ENCODE results near the gene PRR3. TPM values are rescaled to one million over a fixed set of nuclear protein-coding genes. Genes with fewer than 3 reads are reported as not detected.

The PRR3 gene
- total RNA-seq, 1 donor from 2014 or later = 5.9 TPM

DNA sequence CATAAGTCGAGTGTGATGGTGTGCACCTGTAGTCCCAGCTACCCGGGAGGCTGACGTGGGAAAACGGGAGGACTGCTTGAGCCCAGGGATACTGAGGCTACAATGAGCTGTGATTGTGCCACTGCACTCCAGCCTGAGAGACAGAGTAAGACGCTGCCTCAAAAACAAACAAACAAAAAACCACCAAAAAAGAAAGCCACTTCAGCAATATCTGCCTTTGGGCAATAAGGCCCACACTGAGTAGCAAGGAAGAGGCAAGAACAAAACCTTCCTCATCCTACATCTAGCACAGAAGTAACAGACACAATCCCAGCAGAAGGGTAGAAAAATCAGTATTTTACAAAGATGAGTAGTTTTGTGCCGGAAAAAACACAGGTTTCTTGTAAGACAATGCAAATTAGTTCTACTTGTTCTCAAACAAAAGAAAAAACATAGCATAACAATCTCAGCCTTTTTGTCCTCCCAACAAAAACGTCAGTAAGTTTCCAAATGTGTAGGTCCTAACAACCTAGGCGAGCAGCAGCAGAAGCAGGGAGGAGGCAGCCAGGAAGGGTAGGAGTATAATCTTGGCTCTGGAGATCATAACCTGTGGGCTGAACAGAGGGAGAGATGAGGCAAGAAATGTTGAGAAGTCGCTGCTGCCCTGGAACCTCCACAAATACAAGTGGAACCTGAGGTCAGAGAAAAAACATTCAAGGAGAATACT, 54.2 kb downstream of the PRR3 start:
- Histone ChIP-seq H3K27ac (no peak overlapping the region), H3K27me3 (no peaks in the 10 kb centered on the region), H3K4me3 (no peak overlapping the region), H3K4me1 (peaks cover 59% of the 10 kb centered on the region), H3K36me3 (peaks cover 4 to 34% of the 10 kb centered on the region in 2 donors), H3K9me3 (no peaks in the 10 kb centered on the region)
- intact Hi-C loops (cut with DNase I) = loop anchor here (10.0 kb wide), 1 partner anchor 73 kb away; the partner anchor contains the start of gene PPP1R18
- no peak for DNase-seq (ENCODE audit: extremely low spot score in 2 of 2)
- TF ChIP-seq POLR2A (IDR thresholded peaks at IDR 0.05) (no peak), POLR2AphosphoS5 (IDR thresholded peaks at IDR 0.05; ENCODE audit: insufficient read depth in 1 of 2, low read depth in 1 of 2) (no peak)
- TF ChIP-seq, protein P1, sequence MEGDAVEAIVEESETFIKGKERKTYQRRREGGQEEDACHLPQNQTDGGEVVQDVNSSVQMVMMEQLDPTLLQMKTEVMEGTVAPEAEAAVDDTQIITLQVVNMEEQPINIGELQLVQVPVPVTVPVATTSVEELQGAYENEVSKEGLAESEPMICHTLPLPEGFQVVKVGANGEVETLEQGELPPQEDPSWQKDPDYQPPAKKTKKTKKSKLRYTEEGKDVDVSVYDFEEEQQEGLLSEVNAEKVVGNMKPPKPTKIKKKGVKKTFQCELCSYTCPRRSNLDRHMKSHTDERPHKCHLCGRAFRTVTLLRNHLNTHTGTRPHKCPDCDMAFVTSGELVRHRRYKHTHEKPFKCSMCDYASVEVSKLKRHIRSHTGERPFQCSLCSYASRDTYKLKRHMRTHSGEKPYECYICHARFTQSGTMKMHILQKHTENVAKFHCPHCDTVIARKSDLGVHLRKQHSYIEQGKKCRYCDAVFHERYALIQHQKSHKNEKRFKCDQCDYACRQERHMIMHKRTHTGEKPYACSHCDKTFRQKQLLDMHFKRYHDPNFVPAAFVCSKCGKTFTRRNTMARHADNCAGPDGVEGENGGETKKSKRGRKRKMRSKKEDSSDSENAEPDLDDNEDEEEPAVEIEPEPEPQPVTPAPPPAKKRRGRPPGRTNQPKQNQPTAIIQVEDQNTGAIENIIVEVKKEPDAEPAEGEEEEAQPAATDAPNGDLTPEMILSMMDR (IDR thresholded peaks at IDR 0.05) = no peak

DNA sequence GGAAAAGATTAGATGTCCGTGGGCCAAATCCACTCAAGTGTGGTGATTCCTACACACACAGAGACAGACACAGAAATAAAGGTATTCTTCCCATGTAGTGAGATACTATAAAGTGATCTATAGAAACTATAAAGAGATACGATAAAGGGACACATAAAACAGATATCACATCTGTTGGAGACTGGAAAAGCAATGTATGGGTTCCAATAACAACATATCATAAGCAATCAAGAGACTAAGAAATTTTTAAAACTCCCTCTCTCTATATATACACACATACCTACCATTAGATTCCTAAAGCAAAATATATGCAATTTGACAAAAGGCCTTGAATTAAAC, 54.7 kb downstream of the PRR3 start:
- Histone ChIP-seq H3K9me3 (no peaks in the 10 kb centered on the region), H3K27me3 (no peaks in the 10 kb centered on the region), H3K36me3 (peaks cover 0 to 34% of the 10 kb centered on the region in 2 donors), H3K27ac (no peak overlapping the region), H3K4me1 (peaks cover 59% of the 10 kb centered on the region), H3K4me3 (no peak overlapping the region)
- TF ChIP-seq POLR2AphosphoS5 (IDR thresholded peaks at IDR 0.05; ENCODE audit: insufficient read depth in 1 of 2, low read depth in 1 of 2) = no peak
- TF ChIP-seq, protein P1 (IDR thresholded peaks at IDR 0.05) = no peak
- TF ChIP-seq POLR2A (IDR thresholded peaks at IDR 0.05) = no peak
- no peak for DNase-seq (ENCODE audit: extremely low spot score in 2 of 2)
- intact Hi-C loops (cut with DNase I) = loop anchor here (10.0 kb wide), 1 partner anchor 73 kb away; the partner anchor contains the start of gene PPP1R18

DNA sequence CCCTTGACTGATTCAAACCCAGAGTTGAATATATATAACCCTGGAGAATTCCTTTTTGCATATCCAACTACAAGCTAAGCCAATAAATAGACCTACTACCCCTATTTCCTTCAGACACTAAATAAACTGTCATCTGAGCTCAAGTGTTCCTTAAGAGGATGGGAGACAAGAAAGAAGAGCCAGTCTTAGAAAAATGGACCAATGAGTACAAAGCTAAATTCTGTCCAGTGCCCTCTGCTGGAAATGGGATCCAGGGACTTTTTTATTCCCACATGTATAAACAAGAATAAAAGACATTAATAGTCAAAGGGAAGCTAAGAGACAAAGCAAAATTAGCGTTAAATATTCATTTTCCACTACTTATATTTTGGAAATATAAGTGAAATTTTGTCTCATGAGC, 55.1 kb downstream of the PRR3 start:
- TF ChIP-seq POLR2AphosphoS5 (IDR thresholded peaks at IDR 0.05; ENCODE audit: insufficient read depth in 1 of 2, low read depth in 1 of 2) (no peak), POLR2A (IDR thresholded peaks at IDR 0.05) (no peak)
- TF ChIP-seq, protein P1 (IDR thresholded peaks at IDR 0.05) = no peak
- Histone ChIP-seq H3K4me1 (peaks cover 59% of the 10 kb centered on the region), H3K27me3 (no peaks in the 10 kb centered on the region), H3K9me3 (no peaks in the 10 kb centered on the region), H3K27ac (peak overlapping the region; percentile 99), H3K36me3 (peaks cover 0 to 30% of the 10 kb centered on the region in 2 donors), H3K4me3 (no peak overlapping the region)
- no peak for DNase-seq (ENCODE audit: extremely low spot score in 2 of 2)
- intact Hi-C loops (cut with DNase I) = loop anchor here (10.0 kb wide), 1 partner anchor 73 kb away; the partner anchor contains the start of gene PPP1R18

DNA sequence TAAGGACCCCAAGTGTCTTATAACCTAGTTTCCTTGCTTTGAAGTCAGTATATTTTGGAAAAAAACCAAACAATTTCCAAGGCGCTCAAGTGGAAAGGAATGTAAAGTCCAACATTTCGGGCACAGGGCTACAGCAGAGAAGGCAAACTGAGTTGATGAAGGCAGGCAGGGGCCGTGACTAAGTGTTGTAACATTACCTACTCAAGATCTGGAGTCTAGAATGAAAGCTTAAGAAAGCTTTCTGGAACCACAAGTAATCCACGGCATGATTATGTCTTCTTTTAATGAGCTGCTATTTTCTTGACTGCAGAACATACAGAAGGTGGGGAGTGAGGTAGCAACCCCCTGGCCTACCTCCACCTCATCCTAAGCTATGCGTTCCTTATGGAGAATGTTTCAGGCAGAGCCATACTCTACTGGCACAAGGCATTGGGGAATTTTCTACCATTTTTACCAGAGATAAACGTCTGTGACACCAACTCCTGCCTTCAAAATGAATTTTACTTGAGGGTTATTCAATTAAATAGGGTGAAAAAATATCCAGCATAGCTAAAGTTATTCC, 55.7 kb downstream of the PRR3 start:
- TF ChIP-seq POLR2A (IDR thresholded peaks at IDR 0.05) (no peak), POLR2AphosphoS5 (IDR thresholded peaks at IDR 0.05; ENCODE audit: insufficient read depth in 1 of 2, low read depth in 1 of 2) (no peak)
- TF ChIP-seq, protein P1 (IDR thresholded peaks at IDR 0.05) = no peak
- H3K9me3 ChIP-seq = no peaks in the 10 kb centered on the region
- H3K27ac ChIP-seq = peak overlapping the region; percentile 99
- H3K4me3 ChIP-seq = no peak overlapping the region
- peaks cover 0 to 25% of the 10 kb centered on the region in 2 donors for H3K36me3 ChIP-seq
- no peak for DNase-seq (ENCODE audit: extremely low spot score in 2 of 2)
- H3K4me1 ChIP-seq = peaks cover 59% of the 10 kb centered on the region
- intact Hi-C loops (cut with DNase I) = loop anchor here (10.0 kb wide), 1 partner anchor 72 kb away; the partner anchor contains the start of gene PPP1R18
- H3K27me3 ChIP-seq = no peaks in the 10 kb centered on the region

MicroRNA genes within 50 kb of the gene (microRNA counts, 767-probe panel; counts per million panel counts)
- 238 to 261 counts per million in 2 donors for microRNA hsa-miR-877-5p

Small RNA genes within 50 kb of the gene (microRNA-seq; reads per million reads assigned to microRNA genes)
- gene MIR877 (ENCODE audit: borderline number of aligned reads, borderline replicate concordance) = 49.3 reads per million, percentile 43 among the genes with 10 or more reads in this experiment

Small RNA genes within 50 kb of the gene (small RNA-seq; reads per million reads assigned to genes)
- gene MIR877 = 1.4 reads per million, percentile 39 among the genes with 10 or more reads in this experiment

Other genes with a start within 250 kb of the PRR3 start
- gene TRIM39, start 230.4 kb upstream of the PRR3 start, total RNA-seq = 10.1 TPM
- 152 TPM for gene RPP21, start 212.1 kb upstream of the PRR3 start, total RNA-seq
- gene HLA-E, start 67.8 kb upstream of the PRR3 start, total RNA-seq = 618 TPM
- gene GNL1, start 806 bp upstream of the PRR3 start, total RNA-seq = 24.1 TPM
- gene ABCF1, start 14.1 kb downstream of the PRR3 start, total RNA-seq = 29.5 TPM
- gene PPP1R10, start 59.9 kb downstream of the PRR3 start, total RNA-seq = 52.5 TPM
- 21.6 TPM for gene MRPS18B, start 60.5 kb downstream of the PRR3 start, total RNA-seq
- gene ATAT1, start 69.6 kb downstream of the PRR3 start, total RNA-seq = 13.3 TPM
- gene C6orf136, start 89.8 kb downstream of the PRR3 start, total RNA-seq = 15.7 TPM
- 24.8 TPM for gene DHX16, start 115.7 kb downstream of the PRR3 start, total RNA-seq
- 42.5 TPM for gene PPP1R18, start 129.3 kb downstream of the PRR3 start, total RNA-seq
- gene NRM, start 133.7 kb downstream of the PRR3 start, total RNA-seq = 6.1 TPM
- 12.3 TPM for gene MDC1, start 160.0 kb downstream of the PRR3 start, total RNA-seq
- gene TUBB, start 163.1 kb downstream of the PRR3 start, total RNA-seq = 293 TPM
- gene FLOT1, start 185.4 kb downstream of the PRR3 start, total RNA-seq = 165 TPM
- gene IER3, start 187.3 kb downstream of the PRR3 start, total RNA-seq = 40.5 TPM

Data from vagina (tissue), 2 donors.